HCT116 (cell line): ENCODE measurements around the gene RCAN2.

Source experiments
- CTCF ChIP-seq, 3 experiments: fragments of 200-600 bp in 1 of 3; sonication (generic) in 1 of 3; IDR thresholded peaks in 2 of 3; conservative IDR thresholded peaks in 1 of 3; 2 replicates each; pipeline ENCODE4 v1.5.1; 2012 to 2017; ENCODE audit warnings: low read depth in 2 of 3, low read length in 2 of 3, antibody characterized with exemption in 1 of 3, borderline replicate concordance in 1 of 3, control low read depth in 1 of 3, mild to moderate bottlenecking in 1 of 3, mixed read lengths in 1 of 3, mixed run types in 1 of 3, moderate library complexity in 1 of 3; ENCODE audit not compliant: insufficient read depth in 1 of 3
- EGR1 ChIP-seq: IDR thresholded peaks from 2 replicates; pipeline ENCODE4 v1.6.1; 2012; ENCODE audit warnings: low read depth
- ELF1 ChIP-seq: IDR thresholded peaks from 2 replicates; pipeline ENCODE4 v1.6.1; 2012; ENCODE audit warnings: low read depth, borderline replicate concordance
- EZH2phosphoT487 ChIP-seq: fragments of 200-600 bp; IDR thresholded peaks from 2 replicates; pipeline ENCODE4 v1.6.1; 2018; ENCODE audit warnings: antibody characterized with exemption, borderline replicate concordance
- JUND ChIP-seq: IDR thresholded peaks from 2 replicates; pipeline ENCODE4 v1.6.1; 2012
- POLR2A ChIP-seq: IDR thresholded peaks from 2 replicates; pipeline ENCODE4 v1.7.0; 2011; ENCODE audit warnings: borderline replicate concordance; ENCODE audit not compliant: insufficient read depth, insufficient read length; ENCODE audit errors: extremely low read depth
- POLR2AphosphoS5 ChIP-seq: IDR thresholded peaks from 2 replicates; pipeline ENCODE4 v1.6.1; 2011; ENCODE audit warnings: mild to moderate bottlenecking, low read depth, low read length, moderate library complexity
- SRF ChIP-seq: IDR thresholded peaks from 2 replicates; pipeline ENCODE4 v1.6.1; 2012; ENCODE audit warnings: low read depth
- YY1 ChIP-seq: IDR thresholded peaks from 2 replicates; pipeline ENCODE4 v1.6.1; 2011; ENCODE audit warnings: low read length, low read depth, moderate library complexity, mild to moderate bottlenecking; ENCODE audit not compliant: insufficient replicate concordance; ENCODE audit errors: extremely low read depth
- ZFX ChIP-seq: fragments of 450-650 bp; IDR thresholded peaks from 2 replicates; pipeline ENCODE4 v1.6.1; 2017
- ZNF274 ChIP-seq: fragments of 200-500 bp; sonication (Bioruptor generic); IDR thresholded peaks from 2 replicates; pipeline ENCODE4 v1.6.1; 2014; ENCODE audit warnings: mild to moderate bottlenecking, low read depth, low read length, inconsistent platforms
- TF ChIP-seq, protein P1 (sequence below): IDR thresholded peaks from 2 replicates; pipeline ENCODE4 v1.6.1; 2012; ENCODE audit warnings: low read depth
- TF ChIP-seq, protein P2 (sequence below): IDR thresholded peaks from 2 replicates; pipeline ENCODE4 v1.6.1; 2012
- TF ChIP-seq, protein P3 (sequence below): IDR thresholded peaks from 2 replicates; pipeline ENCODE4 v1.6.1; 2011; ENCODE audit warnings: mild to moderate bottlenecking, low read length, moderate library complexity; ENCODE audit not compliant: insufficient replicate concordance; ENCODE audit errors: extremely low read depth

GRCh38 chr6:46255528-46255927 is 235.7 kb downstream of the RCAN2 start:
- TF ChIP-seq POLR2A (no peak), CTCF (IDR thresholded peaks at IDR 0.05 in 2 of 3, conservative IDR thresholded peaks at IDR 0.05 in 1 of 3; ENCODE audit: borderline replicate concordance in 1 of 3, insufficient read depth in 1 of 3, low read depth in 2 of 3, low read length in 2 of 3) (no peak), POLR2AphosphoS5 (no peak), ZFX (no peak), EZH2phosphoT487 (no peak), ZNF274 (no peak), EGR1 (no peak), YY1 (no peak), ELF1 (no peak), JUND (no peak), SRF (no peak)
- TF ChIP-seq, protein P1, sequence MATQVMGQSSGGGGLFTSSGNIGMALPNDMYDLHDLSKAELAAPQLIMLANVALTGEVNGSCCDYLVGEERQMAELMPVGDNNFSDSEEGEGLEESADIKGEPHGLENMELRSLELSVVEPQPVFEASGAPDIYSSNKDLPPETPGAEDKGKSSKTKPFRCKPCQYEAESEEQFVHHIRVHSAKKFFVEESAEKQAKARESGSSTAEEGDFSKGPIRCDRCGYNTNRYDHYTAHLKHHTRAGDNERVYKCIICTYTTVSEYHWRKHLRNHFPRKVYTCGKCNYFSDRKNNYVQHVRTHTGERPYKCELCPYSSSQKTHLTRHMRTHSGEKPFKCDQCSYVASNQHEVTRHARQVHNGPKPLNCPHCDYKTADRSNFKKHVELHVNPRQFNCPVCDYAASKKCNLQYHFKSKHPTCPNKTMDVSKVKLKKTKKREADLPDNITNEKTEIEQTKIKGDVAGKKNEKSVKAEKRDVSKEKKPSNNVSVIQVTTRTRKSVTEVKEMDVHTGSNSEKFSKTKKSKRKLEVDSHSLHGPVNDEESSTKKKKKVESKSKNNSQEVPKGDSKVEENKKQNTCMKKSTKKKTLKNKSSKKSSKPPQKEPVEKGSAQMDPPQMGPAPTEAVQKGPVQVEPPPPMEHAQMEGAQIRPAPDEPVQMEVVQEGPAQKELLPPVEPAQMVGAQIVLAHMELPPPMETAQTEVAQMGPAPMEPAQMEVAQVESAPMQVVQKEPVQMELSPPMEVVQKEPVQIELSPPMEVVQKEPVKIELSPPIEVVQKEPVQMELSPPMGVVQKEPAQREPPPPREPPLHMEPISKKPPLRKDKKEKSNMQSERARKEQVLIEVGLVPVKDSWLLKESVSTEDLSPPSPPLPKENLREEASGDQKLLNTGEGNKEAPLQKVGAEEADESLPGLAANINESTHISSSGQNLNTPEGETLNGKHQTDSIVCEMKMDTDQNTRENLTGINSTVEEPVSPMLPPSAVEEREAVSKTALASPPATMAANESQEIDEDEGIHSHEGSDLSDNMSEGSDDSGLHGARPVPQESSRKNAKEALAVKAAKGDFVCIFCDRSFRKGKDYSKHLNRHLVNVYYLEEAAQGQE: no peak
- TF ChIP-seq, protein P2, sequence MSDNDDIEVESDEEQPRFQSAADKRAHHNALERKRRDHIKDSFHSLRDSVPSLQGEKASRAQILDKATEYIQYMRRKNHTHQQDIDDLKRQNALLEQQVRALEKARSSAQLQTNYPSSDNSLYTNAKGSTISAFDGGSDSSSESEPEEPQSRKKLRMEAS: no peak
- TF ChIP-seq, protein P3, sequence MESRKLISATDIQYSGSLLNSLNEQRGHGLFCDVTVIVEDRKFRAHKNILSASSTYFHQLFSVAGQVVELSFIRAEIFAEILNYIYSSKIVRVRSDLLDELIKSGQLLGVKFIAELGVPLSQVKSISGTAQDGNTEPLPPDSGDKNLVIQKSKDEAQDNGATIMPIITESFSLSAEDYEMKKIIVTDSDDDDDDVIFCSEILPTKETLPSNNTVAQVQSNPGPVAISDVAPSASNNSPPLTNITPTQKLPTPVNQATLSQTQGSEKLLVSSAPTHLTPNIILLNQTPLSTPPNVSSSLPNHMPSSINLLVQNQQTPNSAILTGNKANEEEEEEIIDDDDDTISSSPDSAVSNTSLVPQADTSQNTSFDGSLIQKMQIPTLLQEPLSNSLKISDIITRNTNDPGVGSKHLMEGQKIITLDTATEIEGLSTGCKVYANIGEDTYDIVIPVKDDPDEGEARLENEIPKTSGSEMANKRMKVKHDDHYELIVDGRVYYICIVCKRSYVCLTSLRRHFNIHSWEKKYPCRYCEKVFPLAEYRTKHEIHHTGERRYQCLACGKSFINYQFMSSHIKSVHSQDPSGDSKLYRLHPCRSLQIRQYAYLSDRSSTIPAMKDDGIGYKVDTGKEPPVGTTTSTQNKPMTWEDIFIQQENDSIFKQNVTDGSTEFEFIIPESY: no peak
